IMR-90 (cell line): Measurements from ENCODE around the gene TMEM181. TPM values are rescaled to one million over a fixed set of nuclear protein-coding genes. Genes with fewer than 3 reads are reported as not detected.

ENCODE experiments used
- ATAC-seq: fragments of 200-7000 bp; cut with Tn5 transposase; 2 replicates; pipeline ENCODE4 v1.9.1; 2020; ENCODE audit warnings: low read depth, mild to moderate bottlenecking, moderate library complexity
- BruUV-seq: library from RNA; stranded (reverse); fragments of 400-500 nt; replicated peaks from 2 replicates; lab custom pipeline; 2021; lab: Mats Ljungman, UMichigan
- CTCF ChIA-PET: fragments of 300-600 bp; formaldehyde crosslinking; extraction: SDS; loops from one replicate; lab custom pipeline; 2021; ENCODE audit warnings: antibody characterized with exemption; lab: Yijun Ruan, JAX
- POLR2A ChIA-PET: fragments of 300-600 bp; sonication (Branson Sonifier 250); formaldehyde crosslinking; loops from one replicate; lab custom pipeline; 2022; ENCODE audit warnings: antibody characterized with exemption; ENCODE audit not compliant: unreplicated experiment; lab: Charles Lee
- DNase-seq: peaks from one replicate; pipeline ENCODE4 v3.0.0; 2013
- H2AFZ ChIP-seq: replicated peaks from 2 replicates; pipeline ENCODE3; 2013; ENCODE audit warnings: low read length, mild to moderate bottlenecking; ENCODE audit not compliant: poor library complexity
- H2AK5ac ChIP-seq: 2 replicates; pipeline ENCODE4 v1.6.1; 2013; ENCODE audit warnings: low read depth, low read length, inconsistent platforms
- H2AK9ac ChIP-seq: replicated peaks from 2 replicates; pipeline ENCODE3; 2013; ENCODE audit warnings: mild to moderate bottlenecking, low read depth, low read length, moderate library complexity; ENCODE audit not compliant: poor library complexity
- H2BK120ac ChIP-seq: 2 replicates; pipeline ENCODE4 v1.6.1; 2013; ENCODE audit warnings: low read depth, low read length, inconsistent platforms
- H2BK15ac ChIP-seq: 3 replicates; pipeline ENCODE4 v1.6.1; 2013; ENCODE audit warnings: low read depth, low read length, inconsistent platforms
- H2BK20ac ChIP-seq: 2 replicates; pipeline ENCODE4 v1.6.1; 2013; ENCODE audit warnings: low read depth, mild to moderate bottlenecking, inconsistent platforms, low read length, moderate library complexity
- H2BK5ac ChIP-seq: 2 replicates; pipeline ENCODE4 v1.6.1; 2013; ENCODE audit warnings: mild to moderate bottlenecking, low read depth, low read length, inconsistent platforms; ENCODE audit not compliant: poor library complexity, severe bottlenecking
- H3K14ac ChIP-seq: replicated peaks from 2 replicates; pipeline ENCODE4 v1.6.1; 2013; ENCODE audit warnings: low read depth, low read length, inconsistent platforms
- H3K18ac ChIP-seq: 2 replicates; pipeline ENCODE4 v1.6.1; 2013; ENCODE audit warnings: low read depth, low read length, control low read depth
- H3K23ac ChIP-seq: 2 replicates; pipeline ENCODE4 v1.6.1; 2013; ENCODE audit warnings: low read depth, low read length, inconsistent platforms
- H3K27ac ChIP-seq: 2 replicates; pipeline ENCODE4 v1.5.1; 2013; ENCODE audit warnings: mild to moderate bottlenecking, control low read depth, low read length; ENCODE audit not compliant: insufficient read depth
- H3K27me3 ChIP-seq: 2 replicates; pipeline ENCODE4 v1.6.1; 2013; ENCODE audit warnings: low read length; ENCODE audit not compliant: control insufficient read depth, insufficient read depth
- H3K36me3 ChIP-seq: 2 replicates; pipeline ENCODE4 v1.6.1; 2013; ENCODE audit warnings: low read length, mixed read lengths; ENCODE audit not compliant: control insufficient read depth, insufficient read depth
- H3K4ac ChIP-seq: 2 replicates; pipeline ENCODE4 v1.6.1; 2013; ENCODE audit warnings: low read depth, low read length, inconsistent platforms
- H3K4me1 ChIP-seq: 2 replicates; pipeline ENCODE4 v1.6.1; 2013; ENCODE audit warnings: low read length, mixed read lengths; ENCODE audit not compliant: control insufficient read depth, insufficient read depth
- H3K4me2 ChIP-seq: 2 replicates; pipeline ENCODE4 v1.6.1; 2013; ENCODE audit warnings: low read depth, mild to moderate bottlenecking, control low read depth, low read length, moderate library complexity
- H3K4me3 ChIP-seq: 2 replicates; pipeline ENCODE4 v1.5.1; 2013; ENCODE audit warnings: low read depth, mild to moderate bottlenecking, control low read depth, low read length, moderate library complexity; ENCODE audit not compliant: insufficient read depth
- H3K56ac ChIP-seq: 2 replicates; pipeline ENCODE4 v1.6.1; 2013; ENCODE audit warnings: low read length, inconsistent platforms; ENCODE audit not compliant: insufficient read depth; ENCODE audit errors: extremely low read depth
- H3K79me1 ChIP-seq, 2 experiments: 2 replicates each; pipeline ENCODE4 v1.6.1; 2013; ENCODE audit warnings: low read length in 2 of 2, inconsistent platforms in 1 of 2, low read depth in 1 of 2
- H3K9ac ChIP-seq: 2 replicates; pipeline ENCODE4 v1.6.1; 2013; ENCODE audit warnings: low read depth, low read length, control low read depth
- H3K9me1 ChIP-seq: 2 replicates; pipeline ENCODE4 v1.6.1; 2013; ENCODE audit warnings: low read length, inconsistent platforms; ENCODE audit not compliant: insufficient read depth
- H3K9me3 ChIP-seq: 2 replicates; pipeline ENCODE4 v1.6.1; 2013; ENCODE audit warnings: low read length; ENCODE audit not compliant: control insufficient read depth, insufficient read depth
- H4K20me1 ChIP-seq: 2 replicates; pipeline ENCODE4 v1.6.1; 2013; ENCODE audit warnings: low read length, inconsistent platforms; ENCODE audit not compliant: insufficient read depth
- H4K5ac ChIP-seq: 2 replicates; pipeline ENCODE4 v1.6.1; 2013; ENCODE audit warnings: mild to moderate bottlenecking, low read depth, low read length, control low read depth
- H4K8ac ChIP-seq, 2 experiments: 2 replicates each; pipeline ENCODE4 v1.6.1; 2013; ENCODE audit warnings: low read depth in 2 of 2, low read length in 2 of 2, control low read depth in 1 of 2, inconsistent platforms in 1 of 2
- H4K91ac ChIP-seq: 2 replicates; pipeline ENCODE4 v1.6.1; 2013; ENCODE audit warnings: low read depth, low read length, inconsistent platforms; ENCODE audit not compliant: insufficient read depth
- BHLHE40 ChIP-seq: fragments of 150-350 bp; IDR thresholded peaks from 2 replicates; pipeline ENCODE4 v1.6.1; 2016; ENCODE audit warnings: mild to moderate bottlenecking, low read depth, low read length
- CEBPB ChIP-seq: IDR thresholded peaks from 2 replicates; pipeline ENCODE4 v1.6.1; 2012; ENCODE audit warnings: low read depth, low read length, improper control_type of control experiment
- CHD1 ChIP-seq: IDR thresholded peaks from 2 replicates; pipeline ENCODE4 v1.6.1; 2012; ENCODE audit warnings: low read depth, low read length, improper control_type of control experiment
- CTCF ChIP-seq: conservative IDR thresholded peaks from 2 replicates; pipeline ENCODE4 v1.5.1; 2012; ENCODE audit warnings: mild to moderate bottlenecking, low read depth, low read length, improper control_type of control experiment
- ELK1 ChIP-seq: fragments of 150-350 bp; IDR thresholded peaks from 2 replicates; pipeline ENCODE4 v1.6.1; 2016; ENCODE audit warnings: low read depth, mild to moderate bottlenecking, low read length, moderate library complexity, borderline replicate concordance
- FOS ChIP-seq: fragments of 150-350 bp; IDR thresholded peaks from 2 replicates; pipeline ENCODE4 v1.6.1; 2016; ENCODE audit warnings: low read depth, low read length
- MAFK ChIP-seq: IDR thresholded peaks from 2 replicates; pipeline ENCODE4 v1.6.1; 2012; ENCODE audit warnings: low read depth, low read length, improper control_type of control experiment
- MXI1 ChIP-seq: IDR thresholded peaks from 2 replicates; pipeline ENCODE4 v1.6.1; 2012; ENCODE audit warnings: low read depth, mild to moderate bottlenecking, low read length, moderate library complexity, borderline replicate concordance
- POLR2A ChIP-seq: IDR thresholded peaks from 2 replicates; pipeline ENCODE4 v1.6.1; 2012; ENCODE audit warnings: mild to moderate bottlenecking, low read depth, low read length
- RAD21 ChIP-seq: IDR thresholded peaks from 2 replicates; pipeline ENCODE4 v1.6.1; 2012; ENCODE audit warnings: low read length, improper control_type of control experiment
- RCOR1 ChIP-seq: IDR thresholded peaks from 2 replicates; pipeline ENCODE4 v1.6.1; 2012; ENCODE audit warnings: mild to moderate bottlenecking, low read length, improper control_type of control experiment; ENCODE audit not compliant: insufficient replicate concordance
- RFX5 ChIP-seq: IDR thresholded peaks from 2 replicates; pipeline ENCODE4 v1.8.0; 2012; ENCODE audit warnings: low read depth, mild to moderate bottlenecking, low read length, moderate library complexity
- USF2 ChIP-seq: fragments of 150-350 bp; IDR thresholded peaks from 2 replicates; pipeline ENCODE4 v1.6.1; 2017; ENCODE audit warnings: mild to moderate bottlenecking, antibody characterized with exemption, low read length, low read depth
- WGBS, 2 experiments: methylation state at CpG; one replicate each; pipeline versions ENCODE4 v1.1.5 to v1.1.7; 2013; ENCODE audit warnings: missing lambda C conversion rate in 2 of 2; ENCODE audit not compliant: insufficient read length in 1 of 2; ENCODE audit errors: extremely low coverage in 2 of 2; 5-methylcytosine and 5-hydroxymethylcytosine counted together
- dilution Hi-C: fragments of 300-500 bp; cut with HindIII; formaldehyde crosslinking; loops from one replicate; pipeline ENCODE4 v1.14.3; 2018; ENCODE audit warnings: low sequenced_read_pairs; ENCODE audit not compliant: unreplicated experiment
- in situ Hi-C: fragments of 300-500 bp; cut with MboI; formaldehyde crosslinking; loops from 3 replicates; pipeline ENCODE4 v1.14.3; 2019; ENCODE audit warnings: low sequenced_read_pairs, inconsistent platforms, mixed read lengths
- intact Hi-C: fragments of 100-400 bp; cut with micrococcal nuclease; formaldehyde crosslinking; loops from 2 replicates; pipeline ENCODE4 v1.10.0; 2022
- polyA plus RNA-seq, 3 experiments: library from polyadenylated mRNA; depleted of rRNA; stranded (reverse); fragments of >200 nt; gene quantifications; 2 replicates each; pipeline ENCODE4 v1.2.3, GENCODE V29; 2012; ENCODE audit warnings: low replicate concordance in 1 of 3
- total RNA-seq: library from RNA; depleted of rRNA; stranded (reverse); fragments of >200 nt; gene quantifications from 2 replicates; pipeline ENCODE4 v1.2.3, GENCODE V29; 2012

TMEM181 gene
- total and polyA plus RNA-seq, 2 of the 4 experiments (the other 2 are of a cell fraction), result 22.8 to 27.8 TPM

GRCh38 chr6:158597565-158597964 lies 37.7 kb downstream of the TMEM181 start:
- Histone ChIP-seq H3K4me1 (peaks cover 3% of the 10 kb centered on the region; the same call in 1 of the 2 replicates), H2BK15ac (no peak overlapping the region), H2BK5ac (no peak overlapping the region), H3K9me3 (no peaks in the 10 kb centered on the region), H4K8ac (no peak overlapping the region), H4K91ac (no peak overlapping the region), H3K79me1 (peaks cover 13 to 21% of the 10 kb centered on the region in 2 experiments; a peak in 3 of 4 replicates), H3K4ac (no peak overlapping the region), H4K5ac (no peak overlapping the region), H3K56ac (no peak overlapping the region), H3K4me3 (no peak overlapping the region), H2AK5ac (no peak overlapping the region), H3K4me2 (no peak overlapping the region), H2AFZ (no peak overlapping the region), H4K20me1 (no peaks in the 10 kb centered on the region), H2AK9ac (no peak overlapping the region), H3K9me1 (peaks cover 8% of the 10 kb centered on the region), H2BK20ac (no peak overlapping the region), H3K27ac (no peak overlapping the region), H3K14ac (no peak overlapping the region), H3K9ac (no peak overlapping the region), H3K18ac (no peak overlapping the region), H3K36me3 (peaks cover 29% of the 10 kb centered on the region), H2BK120ac (no peak overlapping the region), H3K23ac (no peak overlapping the region), H3K27me3 (no peaks in the 10 kb centered on the region)
- intact Hi-C loops, result loop anchor here (1.0 kb wide), 1 partner anchor 94 kb away; no protein-coding TSS in a partner anchor
- ATAC-seq, result no peak
- CTCF ChIA-PET, result no interaction called here
- no TSS peak for BruUV-seq
- in situ Hi-C loops, result no loop called here
- DNase-seq, result no peak
- TF ChIP-seq RCOR1 (no peak), CEBPB (no peak), CTCF (no peak), RAD21 (no peak), CHD1 (no peak), ELK1 (no peak), RFX5 (no peak), FOS (no peak), MAFK (no peak), BHLHE40 (no peak), MXI1 (no peak), POLR2A (no peak), USF2 (no peak)
- no CpG with 5 or more reads among the region's 4 CpGs for WGBS, 2 experiments
- POLR2A ChIA-PET, result no interaction called here
- dilution Hi-C loops, result no loop called here
